SKM-1 (cell line): ENCODE measurements around the gene LUC7L2.
"Not testable (repeated sequence)": the region's sequence is repeated elsewhere in the genome, so short reads cannot be mapped to it uniquely, and the experiment has no call there.

Experiments
- DNase-seq: peaks from one replicate; lab custom pipeline; 2025; ENCODE audit not compliant: unreplicated experiment; lab: John Stamatoyannopoulos, UW

The LUC7L2 gene

GRCh38 chr7:139393621-139394211 lies 34.0 kb downstream of the LUC7L2 start:
- no peak for DNase-seq

- no peak for DNase-seq
Observed at GRCh38 chr7:139394540-139394939, 34.8 kb downstream of the LUC7L2 start.

- DNase-seq: no peak
Observed at GRCh38 chr7:139396323-139396951, 36.7 kb downstream of the LUC7L2 start.

DNA sequence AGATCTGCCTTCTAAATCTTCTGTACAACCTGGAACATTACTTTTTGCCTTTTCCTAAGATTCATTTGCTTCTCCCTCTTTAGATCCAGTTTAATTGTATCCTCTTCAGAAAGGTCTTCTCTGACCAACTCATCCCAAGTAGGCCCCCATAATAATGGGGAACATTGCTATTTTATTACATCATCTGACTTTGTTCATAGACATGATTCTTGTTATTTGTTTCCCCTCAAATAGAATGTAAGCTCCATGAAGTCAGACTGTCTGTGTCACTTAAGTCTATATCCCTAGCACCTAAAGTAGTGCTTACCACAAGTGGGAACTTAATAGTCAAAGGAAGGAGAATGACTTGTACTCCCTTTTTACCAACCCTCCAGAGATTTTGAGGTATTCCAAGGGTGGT lies 37.5 kb downstream of the LUC7L2 start:
- no peak for DNase-seq

DNA sequence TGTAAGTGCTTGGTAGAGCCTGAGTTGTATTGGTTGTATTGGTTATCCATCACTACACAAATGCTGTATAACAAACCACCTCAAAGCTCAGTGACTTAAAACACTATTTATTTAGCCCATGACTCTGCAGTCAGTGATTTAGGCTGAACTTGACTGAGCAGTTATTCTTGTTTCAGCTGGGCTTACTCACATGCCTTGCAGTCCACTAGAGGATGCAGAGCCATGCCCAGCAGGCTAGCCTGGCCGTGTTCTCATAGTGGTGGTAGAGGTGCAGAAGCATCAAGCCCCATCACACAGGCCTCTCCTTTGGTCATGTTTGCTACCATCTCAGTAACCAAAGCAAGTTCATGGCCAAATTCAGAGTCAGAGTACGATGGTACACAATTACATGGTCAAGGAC lies 43.9 kb downstream of the LUC7L2 start:
- DNase-seq: no peak

DNA sequence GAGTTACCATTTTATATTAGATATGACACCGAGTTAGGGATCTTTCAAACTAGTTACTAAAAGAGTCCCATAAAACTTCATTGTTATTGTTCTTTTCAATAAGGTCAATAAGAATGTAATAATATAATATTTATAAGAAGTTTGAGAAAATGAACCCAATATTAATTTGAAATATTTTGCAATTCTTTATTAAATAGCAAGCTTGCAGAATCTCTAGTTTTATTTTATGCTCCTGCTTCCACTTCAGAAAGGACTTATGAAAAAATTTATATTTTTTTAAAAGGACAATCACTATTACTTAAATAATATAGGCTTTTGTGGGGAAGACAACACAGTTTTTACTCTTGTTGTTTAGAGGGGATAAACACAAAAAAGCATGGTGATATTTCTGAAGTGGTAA lies 47.9 kb downstream of the LUC7L2 start:
- no peak for DNase-seq

DNA sequence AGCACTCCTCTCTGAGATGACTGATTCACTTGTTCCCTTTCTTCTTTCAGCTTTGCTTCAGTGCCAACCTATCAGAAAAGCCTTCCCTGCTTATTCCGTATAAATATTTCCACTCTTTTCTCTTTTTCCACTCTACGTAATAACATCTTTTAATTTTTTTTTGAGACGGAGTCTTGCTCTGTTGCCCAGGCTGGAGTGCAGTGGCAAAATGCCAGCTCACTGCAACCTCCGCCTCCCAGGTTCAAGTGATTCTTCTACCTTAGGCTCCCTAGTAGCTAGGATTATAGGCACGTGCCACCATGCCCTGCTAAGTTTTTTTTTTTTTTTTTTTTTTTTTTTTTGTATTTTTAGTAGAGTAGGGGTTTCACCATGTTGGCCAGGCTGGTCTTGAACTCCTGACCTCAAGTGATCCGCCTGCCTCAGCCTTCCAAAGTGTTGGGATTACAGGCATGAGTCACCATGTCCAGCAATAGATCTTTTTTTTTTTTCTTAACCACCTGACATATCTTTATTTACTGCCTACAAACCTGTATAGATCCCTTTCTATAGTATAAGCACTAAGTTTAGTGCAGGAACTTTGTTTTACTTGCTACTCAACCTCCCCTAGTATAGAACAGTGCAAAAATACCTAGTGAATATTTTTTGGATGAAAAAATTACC lies 55.2 kb downstream of the LUC7L2 start:
- DNase-seq: not testable (repeated sequence)

DNA sequence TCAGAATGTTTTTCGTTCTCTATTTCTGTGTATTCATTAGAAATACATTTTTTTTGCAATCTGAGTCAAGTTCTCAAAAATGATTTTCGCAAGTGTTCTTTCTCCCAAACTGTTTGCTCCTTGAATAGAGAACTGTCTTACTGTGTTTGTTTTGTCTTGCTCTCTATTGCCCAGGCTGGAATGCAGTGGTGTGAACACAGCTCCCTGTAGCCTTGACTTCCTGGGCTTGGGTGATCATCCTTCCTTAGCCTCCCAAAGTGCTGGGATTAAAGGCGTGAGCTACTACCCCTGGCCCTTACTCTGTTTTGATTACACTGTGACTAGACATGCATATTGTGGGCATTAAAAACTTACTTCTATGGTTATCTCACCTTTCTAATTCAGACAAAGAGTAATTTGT lies 56.7 kb downstream of the LUC7L2 start:
- DNase-seq: no peak

GRCh38 chr7:139417478-139417877 lies 57.8 kb downstream of the LUC7L2 start:
- DNase-seq: no peak

- no peak for DNase-seq
Observed at GRCh38 chr7:139421123-139421522, 61.4 kb downstream of the LUC7L2 start.

DNA sequence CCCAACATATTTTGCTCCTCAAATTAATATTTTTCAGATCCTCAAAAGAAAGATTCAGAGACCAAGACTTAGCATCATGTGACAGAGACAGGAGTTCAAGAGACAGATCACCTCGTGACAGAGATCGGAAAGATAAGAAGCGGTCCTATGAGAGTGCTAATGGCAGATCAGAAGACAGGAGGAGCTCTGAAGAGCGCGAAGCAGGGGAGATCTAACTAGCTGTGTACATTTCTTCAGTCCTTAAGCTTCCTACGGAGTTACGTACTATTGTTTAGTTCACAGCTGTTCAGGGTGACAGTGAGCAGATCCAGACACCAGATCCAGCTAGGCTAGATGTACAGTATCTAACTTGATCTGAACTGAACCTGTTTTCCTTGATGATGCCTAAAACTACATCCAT lies 62.4 kb downstream of the LUC7L2 start:
- DNase-seq: no peak

GRCh38 chr7:139423091-139423490 lies 63.4 kb downstream of the LUC7L2 start:
- no peak for DNase-seq

DNA sequence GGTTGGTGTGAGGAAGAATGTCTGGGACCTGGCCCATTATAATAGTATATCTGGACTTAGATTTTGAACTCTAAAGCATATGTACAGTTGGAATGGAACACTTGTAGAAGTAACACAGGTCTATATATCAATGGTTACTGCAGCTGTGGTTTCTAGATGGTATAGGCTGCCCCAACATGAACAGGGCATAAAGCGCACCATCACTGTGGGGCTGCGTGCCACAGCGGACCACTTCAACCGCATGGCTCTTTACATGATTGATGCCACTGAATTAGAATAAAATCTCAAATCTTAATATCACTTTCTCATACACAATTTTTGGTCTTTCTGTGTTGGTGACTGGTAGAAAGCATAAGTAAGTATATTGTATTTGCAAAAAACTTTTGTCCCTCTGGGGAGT lies 64.3 kb downstream of the LUC7L2 start:
- no peak for DNase-seq

GRCh38 chr7:139425701-139426100 lies 66.0 kb downstream of the LUC7L2 start:
- DNase-seq: not testable (repeated sequence)

DNA sequence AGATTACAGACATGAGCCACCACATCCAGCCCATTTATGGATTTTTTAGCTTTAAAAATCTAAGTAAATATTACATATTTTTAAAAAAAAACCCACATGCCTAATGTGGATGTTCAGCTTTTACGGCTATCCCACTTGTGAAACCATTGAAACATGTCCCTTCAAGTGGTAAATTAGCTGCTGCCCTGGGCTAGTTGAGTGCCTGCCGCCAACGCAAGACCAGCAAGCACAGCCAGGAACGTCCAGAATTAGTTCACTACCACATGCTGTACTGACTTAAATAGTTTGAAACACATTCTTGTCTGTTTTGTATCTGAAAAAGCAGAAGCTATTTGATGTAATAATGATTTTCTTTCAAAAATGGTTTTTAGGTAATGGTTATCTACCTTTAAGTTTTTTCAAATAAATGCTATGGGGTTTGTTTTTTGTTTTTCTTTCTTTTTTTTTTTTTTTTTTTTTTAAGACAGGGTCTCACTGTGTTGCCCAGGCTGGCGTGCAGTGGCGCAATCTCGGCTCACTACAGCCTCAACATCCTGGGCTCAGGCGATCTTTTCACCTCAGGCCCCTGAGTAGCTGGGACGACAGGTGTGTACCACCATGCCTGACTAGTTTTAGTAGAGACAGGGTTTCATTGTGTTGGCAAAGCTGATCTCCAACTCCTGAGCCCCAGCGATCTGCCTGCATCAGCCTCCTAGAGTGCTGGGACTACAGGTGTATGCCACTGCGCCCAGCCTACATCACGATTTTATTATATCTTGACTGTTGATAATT lies 66.7 kb downstream of the LUC7L2 start:
- DNase-seq: no peak

DNA sequence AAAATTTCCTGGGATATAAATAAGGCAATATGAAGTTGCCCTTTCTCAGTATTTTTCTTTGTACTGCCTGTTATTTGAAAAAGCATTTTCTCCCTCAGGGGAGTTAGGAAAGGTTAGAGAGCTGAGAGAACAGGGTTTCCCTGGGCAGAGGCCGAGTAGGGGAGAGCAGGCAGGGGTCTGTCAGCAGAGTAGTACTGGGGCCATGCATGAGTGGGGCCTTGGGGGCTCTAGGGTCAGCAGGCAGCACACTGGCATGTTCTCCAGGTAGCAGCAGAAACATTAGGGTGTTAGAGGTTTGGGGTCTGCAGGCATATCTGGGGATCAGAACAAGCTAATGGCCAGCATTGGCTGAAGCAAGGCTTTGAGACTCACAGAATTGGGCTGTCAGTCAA lies 67.3 kb downstream of the LUC7L2 start:
- no peak for DNase-seq

- DNase-seq: no peak
Observed at GRCh38 chr7:139427788-139428187, 68.1 kb downstream of the LUC7L2 start.

GRCh38 chr7:139429735-139430134 lies 70.0 kb downstream of the LUC7L2 start:
- DNase-seq: not testable (repeated sequence)

GRCh38 chr7:139430443-139430842 lies 70.7 kb downstream of the LUC7L2 start:
- DNase-seq: no peak

- no peak for DNase-seq
Observed at GRCh38 chr7:139431010-139431409, 71.3 kb downstream of the LUC7L2 start.

DNA sequence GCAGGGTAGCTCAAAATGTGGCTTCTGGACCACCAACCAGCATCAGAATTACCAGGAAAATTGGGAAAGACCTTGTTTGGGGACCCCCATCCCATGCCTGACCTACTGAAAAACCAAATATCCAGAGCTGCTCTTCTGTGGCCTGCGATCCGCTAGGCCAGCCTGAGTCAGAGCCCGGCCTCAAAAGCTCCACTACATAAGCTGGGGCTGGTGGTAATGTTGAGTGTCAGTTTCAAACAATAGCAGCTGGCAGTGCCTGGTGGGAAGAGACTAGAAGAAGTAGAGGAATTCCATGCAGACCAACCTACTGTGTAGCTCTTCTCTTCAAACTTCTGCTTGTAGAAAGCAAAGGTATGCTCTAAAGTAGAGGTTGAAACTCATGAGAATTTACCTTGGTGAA lies 71.8 kb downstream of the LUC7L2 start:
- DNase-seq: no peak

- DNase-seq: no peak
Observed at GRCh38 chr7:139436806-139437205, 77.1 kb downstream of the LUC7L2 start.
